Mammary epithelial cell (primary cell): ENCODE data around the gene TBX18.

Experiments
- CTCF ChIP-seq, 2 donors: IDR thresholded peaks in 1 of 2; conservative IDR thresholded peaks in 1 of 2; 2 replicates each; pipeline ENCODE4 v1.5.1; 2011 to 2012; ENCODE audit warnings: inconsistent platforms in 2 of 2, low read length in 2 of 2, mild to moderate bottlenecking in 2 of 2, control low read depth in 1 of 2, low read depth in 1 of 2; ENCODE audit not compliant: insufficient read depth in 1 of 2; ENCODE audit errors: extremely low read depth in 1 of 2
- EZH2 ChIP-seq: IDR thresholded peaks from 2 replicates; pipeline ENCODE4 v1.6.1; 2012; ENCODE audit warnings: low read length, inconsistent platforms, borderline replicate concordance

GRCh38 chr6:84796343-84796742 is 31.9 kb upstream of the TBX18 start:
- TF ChIP-seq CTCF (conservative IDR thresholded peaks at IDR 0.05 in 1 of 2, IDR thresholded peaks at IDR 0.05 in 1 of 2; ENCODE audit: extremely low read depth in 1 of 2, insufficient read depth in 1 of 2, low read depth in 1 of 2, low read length in 2 of 2) = no peak
- TF ChIP-seq EZH2 = no peak
